HG03175 (cell line): Measurements from ENCODE around the gene ME3.
"Not testable (repeated sequence)": the region's sequence is repeated elsewhere in the genome, so short reads cannot be mapped to it uniquely, and the experiment has no call there.

ENCODE experiments used
- ATAC-seq: cut with Tn5 transposase; IDR thresholded peaks from one replicate; pipeline ENCODE4 v1.9.1; 2021; ENCODE audit warnings: mild to moderate bottlenecking, moderate library complexity; ENCODE audit not compliant: unreplicated experiment

Gene ME3

DNA sequence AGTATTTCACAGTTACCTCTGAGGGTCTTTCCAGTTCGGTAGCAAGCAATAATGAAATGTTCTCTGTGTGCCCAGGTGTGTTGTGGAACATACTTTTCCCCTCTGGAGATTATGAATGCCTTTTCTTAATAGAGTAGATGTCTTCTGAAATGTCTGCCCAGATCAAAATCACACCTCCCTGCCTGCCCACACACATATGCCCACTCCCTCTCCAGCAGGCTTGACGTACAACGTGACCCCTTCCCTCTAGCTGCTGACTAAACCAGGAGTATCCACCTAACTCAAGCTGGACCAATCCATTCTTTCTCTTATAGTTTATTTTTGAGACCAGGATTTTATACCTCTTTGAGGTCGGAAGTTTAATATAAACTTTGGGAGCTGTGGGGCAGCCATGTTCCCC is 48.7 kb downstream of the ME3 start:
- no peak for ATAC-seq

GRCh38 chr11:86623041-86623621 is 49.3 kb downstream of the ME3 start:
- no peak for ATAC-seq

- no peak for ATAC-seq
Observed at GRCh38 chr11:86621854-86622253, 50.6 kb downstream of the ME3 start.

GRCh38 chr11:86620891-86621521 is 51.4 kb downstream of the ME3 start:
- ATAC-seq: no peak

GRCh38 chr11:86619428-86619827 is 53.0 kb downstream of the ME3 start:
- ATAC-seq: not testable (repeated sequence)

- no peak for ATAC-seq
Observed at GRCh38 chr11:86617502-86617901, 54.9 kb downstream of the ME3 start.

GRCh38 chr11:86615487-86615886 is 56.9 kb downstream of the ME3 start:
- peak; percentile 47 for ATAC-seq

- ATAC-seq: no peak
Observed at GRCh38 chr11:86610559-86611341, 61.7 kb downstream of the ME3 start.

DNA sequence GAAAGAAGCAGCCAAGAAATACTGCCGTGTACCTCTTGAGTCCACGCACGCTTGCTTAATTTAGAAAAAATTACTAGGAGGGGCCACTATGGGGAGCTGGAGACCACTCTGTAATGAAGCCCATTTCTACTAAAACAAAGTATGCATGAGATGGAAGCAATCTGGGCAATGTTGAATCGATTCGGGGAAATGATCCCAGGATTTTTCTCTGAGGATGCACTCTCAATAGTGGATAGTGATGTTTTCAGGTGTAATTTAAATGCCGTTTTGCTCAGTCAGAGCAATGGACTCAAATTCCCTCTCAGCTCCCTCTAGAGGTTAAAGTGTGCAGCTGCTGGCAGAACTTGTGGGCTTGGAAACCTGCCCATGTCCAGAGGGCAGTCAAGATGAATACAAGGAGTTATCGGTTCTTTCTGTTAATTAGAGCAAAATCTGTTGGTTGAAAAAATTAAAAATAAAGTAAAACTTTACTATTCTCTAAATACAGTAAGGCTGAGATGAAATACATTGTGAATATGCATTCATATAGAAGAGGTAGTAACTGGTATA is 64.1 kb downstream of the ME3 start:
- ATAC-seq: peak; percentile 96

- ATAC-seq: no peak
Observed at GRCh38 chr11:86606836-86607481, 65.5 kb downstream of the ME3 start.

DNA sequence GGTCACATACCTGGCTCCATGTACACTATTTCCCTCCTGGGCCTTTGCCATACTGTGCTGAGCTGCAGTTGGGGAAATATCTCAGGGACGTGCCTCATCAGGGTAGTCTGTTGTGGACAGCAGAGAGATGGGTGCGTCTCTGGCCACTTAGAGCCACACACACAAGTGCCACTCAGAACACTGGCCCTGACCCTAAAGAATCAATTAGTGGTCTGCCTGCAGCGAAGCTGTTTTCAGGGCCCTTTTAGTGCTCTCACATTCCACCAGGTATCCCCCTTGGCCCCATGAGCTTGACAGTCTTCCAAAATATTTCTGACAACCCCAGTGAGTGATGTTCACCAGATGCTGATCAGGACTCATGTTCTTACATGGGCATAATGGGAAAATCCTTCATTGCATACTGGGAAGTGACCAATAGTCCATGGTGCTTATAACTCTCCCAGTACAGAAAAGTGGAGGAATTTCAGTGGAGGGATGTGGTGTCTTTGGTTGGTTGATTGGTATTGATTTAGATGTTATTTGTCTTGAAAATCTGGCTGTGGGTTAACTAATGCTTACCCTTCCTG is 66.1 kb downstream of the ME3 start:
- no peak for ATAC-seq

DNA sequence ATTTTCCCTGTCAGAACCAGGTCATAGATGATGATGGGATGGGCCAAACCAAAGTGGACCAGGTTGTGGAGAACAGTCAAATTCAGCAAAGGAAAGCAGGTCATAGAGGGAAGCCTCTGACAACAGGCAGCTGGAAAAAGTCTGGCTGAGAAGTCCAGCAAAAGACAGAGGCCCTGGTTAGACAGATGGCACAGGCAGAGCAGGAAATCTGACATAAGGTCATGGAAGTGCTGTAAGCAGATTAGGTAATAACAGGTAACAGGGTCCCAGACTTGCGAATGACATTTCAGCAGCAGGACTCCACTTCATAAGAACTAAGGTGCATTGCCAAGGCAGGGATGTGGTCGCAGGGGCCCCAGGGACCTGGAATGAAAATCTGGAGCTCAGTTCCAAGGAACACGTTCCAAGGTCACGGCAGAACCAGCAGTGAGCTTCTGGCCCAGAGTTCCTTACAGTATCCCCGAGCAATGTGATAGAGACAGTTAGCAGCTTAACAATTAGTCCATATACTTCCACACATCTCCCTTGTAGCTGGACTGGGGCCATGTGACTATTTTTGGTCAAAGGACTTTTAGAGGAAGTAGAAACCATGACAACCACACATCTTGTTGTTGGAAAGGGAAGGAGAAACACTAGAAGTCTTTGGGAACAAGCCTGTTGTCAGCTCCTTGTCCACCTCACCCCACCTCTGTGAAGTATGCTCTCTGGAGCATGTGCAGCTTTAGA is 75.4 kb downstream of the ME3 start:
- no peak for ATAC-seq

DNA sequence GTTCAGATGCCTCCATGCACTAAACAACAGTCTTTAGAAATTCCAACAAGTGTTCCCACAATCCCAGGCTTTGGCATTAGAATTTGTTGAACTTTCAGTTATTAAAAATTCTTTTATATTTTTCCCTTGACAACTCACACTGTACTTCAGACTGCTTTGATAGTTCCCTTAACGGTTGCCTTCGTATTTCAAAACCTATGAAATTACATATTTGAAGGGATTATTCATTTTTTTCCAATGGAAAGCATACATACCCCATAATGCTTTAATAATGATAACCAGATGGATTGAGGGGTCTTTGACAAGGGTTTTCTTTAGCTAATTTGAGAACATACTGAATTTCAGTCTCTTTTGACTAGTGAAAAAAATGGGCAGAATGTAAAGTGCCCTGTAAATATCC is 76.5 kb downstream of the ME3 start:
- ATAC-seq: no peak

- no peak for ATAC-seq
Observed at GRCh38 chr11:86595451-86595850, 77.0 kb downstream of the ME3 start.

DNA sequence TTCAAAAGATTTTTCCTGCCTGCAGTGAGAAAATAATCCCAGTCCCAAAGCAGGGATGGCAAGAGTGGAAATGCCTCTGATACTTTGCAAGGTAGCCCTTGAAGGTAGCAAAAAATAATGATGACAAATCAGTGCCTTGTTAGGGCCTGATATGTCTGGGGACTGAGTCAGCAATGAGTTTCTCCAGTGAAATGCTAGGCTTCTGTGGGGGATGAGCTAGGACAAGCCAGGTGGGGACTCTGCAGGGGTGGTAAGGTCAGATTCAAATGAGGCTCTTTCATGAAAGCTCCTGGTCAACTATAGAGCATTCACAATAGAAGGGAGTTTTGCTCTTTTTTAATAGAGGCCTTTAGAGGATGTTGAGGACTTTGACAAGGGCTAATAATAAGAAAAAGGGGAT is 77.7 kb downstream of the ME3 start:
- no peak for ATAC-seq

DNA sequence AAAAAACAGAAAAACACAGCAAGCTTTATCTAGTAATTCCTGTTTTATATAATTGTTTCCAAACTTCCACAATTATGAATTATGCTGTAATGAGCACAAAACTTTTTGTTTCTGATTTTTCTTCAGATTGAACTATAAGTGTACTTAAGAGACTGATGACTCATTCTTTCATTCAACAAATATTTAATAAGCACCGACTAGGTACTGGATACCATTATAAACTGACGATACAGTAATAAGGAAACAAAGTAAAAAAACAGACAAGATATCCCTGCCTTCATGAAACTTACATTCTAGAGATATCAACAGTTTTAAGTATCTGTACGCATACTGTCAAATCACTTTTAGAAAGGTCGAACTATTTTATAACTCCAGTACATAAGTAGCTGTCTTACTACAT is 78.6 kb downstream of the ME3 start:
- no peak for ATAC-seq

DNA sequence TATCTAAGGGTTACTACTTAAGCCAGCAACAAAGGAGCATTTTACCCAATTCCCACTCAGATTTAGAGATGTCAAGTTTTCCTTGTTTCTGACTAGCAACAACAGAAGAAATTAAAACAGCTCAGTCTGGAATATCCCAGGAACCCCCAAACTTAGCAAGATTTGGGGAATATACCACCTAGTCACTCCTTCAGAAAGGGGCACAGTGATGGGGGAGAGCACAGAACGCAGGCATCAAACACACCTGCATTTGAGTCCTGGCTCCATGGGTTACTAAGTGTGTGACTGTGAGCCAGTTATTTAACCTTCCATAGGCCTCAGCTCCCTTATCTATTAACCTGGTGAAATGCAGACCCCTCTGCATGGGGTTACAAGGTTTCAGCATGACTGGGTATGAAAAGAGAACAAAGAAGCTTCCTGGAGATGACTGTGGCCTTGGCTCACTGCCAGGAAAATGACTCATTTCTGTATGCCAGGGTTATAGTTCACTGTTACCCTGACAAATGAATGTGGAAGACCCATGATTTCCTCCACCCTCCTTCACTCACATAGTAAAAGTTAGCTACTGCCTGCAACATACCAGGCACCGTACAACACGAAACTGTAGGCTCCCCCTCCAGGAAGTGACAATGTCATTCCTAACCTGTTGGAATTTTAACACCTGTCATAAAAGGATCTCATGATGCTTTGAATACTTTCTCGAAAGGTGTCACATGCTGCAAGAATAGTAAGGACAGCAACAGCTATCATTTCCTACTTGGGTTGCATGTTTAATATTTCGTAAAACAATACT is 79.6 kb downstream of the ME3 start:
- ATAC-seq: peak; percentile 94

DNA sequence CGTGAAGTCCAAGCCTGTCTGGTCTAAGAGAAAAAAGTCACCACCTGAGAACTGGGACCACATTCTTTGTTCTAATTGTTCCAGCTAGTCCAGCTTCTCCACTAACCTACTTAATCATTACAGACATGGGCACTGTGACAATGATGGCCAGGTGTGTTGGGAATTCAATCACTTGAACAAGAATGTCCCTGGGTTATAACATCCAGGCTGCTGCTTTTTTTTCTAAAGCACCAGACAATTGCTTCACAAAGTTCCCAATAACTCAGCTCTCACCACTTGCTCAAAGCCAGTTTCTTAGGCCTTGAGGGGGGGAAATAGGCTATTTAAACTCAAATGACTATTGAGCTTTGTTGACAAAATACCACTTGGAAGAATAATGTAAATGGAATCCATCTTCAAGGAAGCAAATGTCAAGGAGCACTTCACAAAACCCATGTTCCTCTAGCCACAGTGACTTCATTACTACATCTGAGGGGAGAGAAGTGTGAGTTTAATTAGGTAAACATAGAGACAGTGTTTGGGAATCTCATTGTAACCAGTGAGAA is 80.3 kb downstream of the ME3 start:
- no peak for ATAC-seq

GRCh38 chr11:86591631-86592030 is 80.8 kb downstream of the ME3 start:
- ATAC-seq: no peak
